Kidney capillary endothelial cell (primary cell): Measurements from ENCODE around the gene BRAF.
"Not testable (repeated sequence)": the region's sequence is repeated elsewhere in the genome, so short reads cannot be mapped to it uniquely, and the experiment has no call there.

Experiments used
- DNase-seq: peaks from one replicate; pipeline ENCODE4 v3.0.0-alpha.2; 2018; ENCODE audit warnings: low spot score

Gene BRAF

DNA sequence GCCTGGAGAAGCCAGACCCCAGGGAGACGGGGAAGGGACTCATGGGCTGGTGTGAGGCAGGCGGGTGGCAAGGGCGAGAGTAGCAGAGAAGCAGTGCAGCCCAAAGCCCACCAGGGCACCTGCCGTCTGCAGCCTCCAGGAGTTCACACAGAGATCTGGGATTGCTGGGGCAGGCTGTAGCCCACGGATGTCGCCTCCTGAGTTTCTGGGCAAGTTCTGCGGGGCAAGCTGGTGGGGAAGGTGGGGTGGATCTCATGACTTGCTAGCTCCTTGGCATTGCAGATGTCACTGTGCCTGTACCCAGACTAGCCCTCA is 246.0 kb downstream of the BRAF start:
- DNase-seq = no peak

DNA sequence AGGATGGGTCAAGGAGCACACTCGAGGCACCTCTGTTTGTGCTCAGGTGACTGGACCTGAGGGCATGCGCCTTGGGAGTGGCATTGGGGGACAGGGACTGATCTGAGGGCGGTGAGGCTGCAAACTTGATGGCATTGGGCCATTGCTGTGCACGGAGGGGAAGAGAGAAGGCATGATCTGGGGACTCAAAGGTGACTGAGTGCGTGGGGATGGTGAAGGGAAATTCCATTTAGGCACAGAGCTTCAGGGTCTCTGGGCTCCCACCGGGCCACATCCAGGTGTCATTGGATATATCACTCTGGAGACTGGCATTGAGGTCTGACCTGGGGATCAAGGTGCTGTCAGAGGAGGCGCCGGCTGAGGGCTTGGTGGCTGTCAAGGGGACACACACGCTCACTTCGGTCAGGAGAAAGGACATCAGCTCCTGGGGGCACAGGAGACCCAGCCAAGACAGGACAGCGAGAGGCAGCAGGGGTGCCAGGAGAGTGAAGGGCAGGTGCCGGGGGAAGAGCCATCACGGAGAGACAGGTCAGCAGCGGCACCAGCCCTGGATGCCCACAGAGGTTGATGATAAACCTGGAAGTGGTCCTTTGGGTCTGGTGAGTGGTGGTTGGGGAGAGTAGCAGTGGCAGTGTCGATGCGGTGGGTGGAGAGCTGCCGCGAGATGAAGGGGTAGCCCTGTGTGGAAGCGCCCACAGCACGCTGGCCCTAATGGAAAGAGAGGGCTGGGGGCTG is 246.5 kb downstream of the BRAF start:
- DNase-seq = no peak

DNA sequence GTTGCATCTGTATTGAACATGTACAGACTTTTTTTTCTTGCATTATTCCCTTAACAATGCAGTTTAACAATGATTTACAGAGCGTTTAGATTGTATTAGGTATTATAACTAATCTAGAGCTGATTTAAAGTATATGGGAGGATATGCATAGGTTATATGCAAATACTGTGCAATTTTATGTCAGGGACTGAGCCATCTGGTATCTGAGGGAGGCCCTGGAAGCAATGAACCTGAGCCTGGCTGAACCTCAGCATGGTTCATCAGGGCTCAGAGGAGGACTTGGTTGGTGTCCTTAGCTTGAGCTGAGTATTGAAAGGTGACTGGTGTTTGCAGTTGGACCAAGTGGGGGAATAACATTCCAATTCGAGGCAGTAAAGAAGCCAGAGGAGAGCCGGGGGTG is 247.2 kb downstream of the BRAF start:
- no peak for DNase-seq

GRCh38 chr7:140676956-140677355 is 247.8 kb downstream of the BRAF start:
- DNase-seq = not testable (repeated sequence)

- no peak for DNase-seq
Measured at GRCh38 chr7:140676306-140676705, 248.4 kb downstream of the BRAF start.

- DNase-seq = no peak
Measured at GRCh38 chr7:140675726-140676125, 249.0 kb downstream of the BRAF start.

DNA sequence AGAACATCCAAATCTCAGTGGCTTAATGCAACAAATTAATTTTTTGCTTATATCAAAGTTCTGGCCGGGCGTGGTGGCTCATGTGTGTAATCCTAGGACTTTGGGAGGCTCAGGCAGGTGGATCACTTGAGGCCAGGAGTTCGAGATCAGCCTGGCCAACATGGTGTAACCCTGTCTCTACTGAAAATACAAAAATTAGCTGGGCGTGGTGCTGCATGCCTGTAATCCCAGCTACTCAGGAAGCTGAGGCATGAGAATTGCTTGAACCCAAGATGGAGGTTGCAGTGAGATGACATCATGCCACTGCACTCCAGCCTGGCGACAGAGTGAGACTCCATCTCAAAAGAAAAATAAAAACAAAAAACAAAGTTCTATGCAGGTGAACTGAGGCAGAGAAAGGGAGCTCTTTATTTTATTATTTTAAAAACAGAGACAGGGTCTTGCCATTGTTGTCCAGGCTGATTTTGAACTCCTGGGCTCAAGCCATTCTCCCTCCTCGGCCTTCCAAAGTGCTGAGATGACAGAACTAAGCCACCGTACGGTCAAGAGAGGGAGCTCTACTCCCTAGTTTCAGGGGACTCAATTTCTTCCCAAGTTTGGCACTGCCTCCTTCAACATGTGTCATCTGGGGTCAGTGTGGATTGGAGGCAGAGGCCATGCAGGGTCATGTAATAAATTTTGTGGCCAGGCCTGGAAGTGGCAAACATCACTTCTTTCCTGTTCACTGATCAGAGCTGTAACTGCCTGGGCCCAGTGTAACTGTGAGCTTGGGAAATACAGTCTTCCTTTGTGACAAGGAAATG is 249.6 kb downstream of the BRAF start:
- peak; percentile 57 for DNase-seq

- DNase-seq = no peak
Measured at GRCh38 chr7:140674356-140674800, 250.4 kb downstream of the BRAF start.

DNA sequence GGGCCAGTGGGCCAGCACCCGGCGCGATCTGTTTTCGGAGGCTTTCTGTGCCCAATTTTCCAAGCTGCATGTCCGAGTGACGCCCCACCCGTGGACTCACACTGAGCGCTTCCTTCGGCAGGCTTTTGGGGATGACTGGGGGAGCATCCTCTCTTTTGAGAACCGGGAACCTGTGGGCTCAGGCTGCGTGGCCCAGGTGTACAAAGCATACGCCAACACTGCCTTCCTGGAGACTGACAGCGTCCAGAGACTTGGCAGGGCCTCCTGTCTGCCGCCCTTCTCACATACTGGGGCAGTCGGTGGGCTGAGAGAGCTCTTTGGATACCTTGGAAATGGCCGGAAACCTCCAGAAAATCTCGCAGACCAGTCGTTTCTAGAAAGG is 251.0 kb downstream of the BRAF start:
- no peak for DNase-seq

DNA sequence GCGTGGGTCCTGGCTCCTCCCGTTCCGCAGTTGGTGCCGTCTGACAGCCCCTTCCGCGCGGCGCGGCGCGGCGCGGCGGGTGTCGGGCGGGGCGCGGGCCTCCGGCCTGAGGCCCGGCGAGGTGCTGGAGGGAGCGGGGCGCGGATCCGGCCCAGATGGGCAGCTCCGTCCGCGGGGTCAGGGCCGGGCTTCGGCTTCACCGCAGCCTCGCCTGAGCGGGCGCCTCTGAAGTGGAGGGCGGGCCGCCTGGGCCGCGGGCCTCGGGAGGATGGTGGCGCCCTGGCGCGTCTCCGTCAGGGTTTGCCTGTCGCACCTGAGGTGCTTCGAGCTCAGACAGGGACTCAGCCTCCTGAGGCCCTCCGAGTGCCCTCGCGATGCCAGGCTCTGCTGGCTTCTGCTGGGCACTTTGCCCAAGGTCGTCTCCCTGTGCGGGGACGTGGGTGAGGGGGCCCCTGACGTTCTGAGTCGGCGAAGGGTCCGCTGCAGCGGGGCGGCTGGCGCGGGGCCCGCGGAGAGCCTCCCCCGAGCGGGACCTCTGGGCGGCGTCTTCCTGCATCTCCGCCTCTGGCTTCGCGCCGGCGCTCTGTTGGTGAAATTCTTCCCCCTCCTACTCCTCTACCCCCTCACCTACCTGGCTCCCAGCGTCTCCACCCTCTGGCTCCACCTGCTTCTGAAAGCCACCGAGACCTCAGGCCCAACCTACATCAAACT is 251.5 kb downstream of the BRAF start:
- no peak for DNase-seq

- no peak for DNase-seq
Measured at GRCh38 chr7:140672382-140673062, 252.2 kb downstream of the BRAF start, which contains the start of gene ADCK2. TSS of gene ADCK2 (plus strand) at chr7:140672945. CDS start at chr7:140673331, 386 bp downstream.

GRCh38 chr7:140671966-140672365 is 252.8 kb downstream of the BRAF start:
- DNase-seq = no peak

GRCh38 chr7:140670343-140670935 is 254.3 kb downstream of the BRAF start:
- no peak for DNase-seq

DNA sequence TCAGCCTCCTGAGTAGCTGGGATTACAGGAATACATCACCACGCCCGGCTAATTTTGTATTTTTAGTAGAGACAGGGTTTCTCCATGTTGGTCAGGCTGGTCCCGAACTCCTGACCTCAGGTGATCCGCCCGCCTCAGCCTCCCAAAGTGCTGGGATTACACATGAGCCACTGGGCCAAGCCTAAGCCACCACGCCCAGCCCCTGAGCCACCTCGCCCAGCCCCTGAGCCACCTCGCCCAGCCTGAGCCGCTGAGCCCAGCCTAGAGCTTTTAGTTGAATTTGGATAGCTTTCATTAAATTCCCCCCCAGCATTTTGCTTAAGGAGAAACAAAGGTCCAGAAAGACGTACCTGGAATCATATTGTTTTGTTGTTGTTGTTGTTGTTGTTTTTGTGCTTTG is 254.9 kb downstream of the BRAF start:
- DNase-seq = not testable (repeated sequence)

DNA sequence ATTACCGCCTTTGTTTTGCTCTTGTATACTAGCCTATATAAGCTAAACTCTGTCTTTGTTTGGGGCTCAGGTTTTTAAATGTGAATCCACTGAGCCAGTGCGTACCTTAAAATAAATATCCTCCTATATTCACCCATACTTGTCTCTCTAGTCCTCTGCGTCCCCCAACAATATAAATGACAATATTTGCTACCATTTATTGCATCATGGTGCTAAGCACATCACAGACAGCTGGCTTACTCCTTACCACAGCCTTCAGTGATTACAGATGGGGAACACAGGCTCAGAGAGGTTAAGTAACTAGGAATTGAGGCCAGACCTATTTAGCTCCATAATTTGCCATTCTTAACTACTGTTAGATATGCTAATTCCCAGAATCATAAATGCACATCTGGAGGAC is 255.4 kb downstream of the BRAF start:
- DNase-seq = no peak
